ENCODE data around the gene ELFN2.

Gene ELFN2

DNA sequence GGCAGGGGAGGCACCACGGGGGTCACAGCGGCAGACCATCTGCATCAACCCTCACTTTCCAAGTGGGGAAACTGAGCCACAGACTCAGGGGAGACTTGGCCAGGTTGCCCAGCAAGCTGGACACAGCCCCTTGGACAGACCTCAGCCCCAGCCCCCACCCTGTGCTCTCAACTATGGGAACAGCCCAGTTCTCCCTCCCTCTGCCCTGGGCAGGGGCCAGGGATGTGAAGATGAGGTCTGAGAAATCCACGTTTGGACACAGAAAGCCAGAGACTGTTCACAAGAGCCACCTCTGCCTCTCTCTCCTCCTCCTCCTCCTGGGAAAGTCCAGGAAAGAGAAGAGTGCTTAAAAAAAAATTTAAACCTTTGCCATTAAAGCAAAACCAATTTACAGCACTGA is 50.1 kb downstream of the ELFN2 start:
- no peak for TF ChIP-seq TAF1 (IDR thresholded peaks at IDR 0.05; ENCODE audit: borderline replicate concordance, insufficient read depth, low read length)
- TF ChIP-seq SIN3A (IDR thresholded peaks at IDR 0.05; ENCODE audit: borderline replicate concordance, insufficient read depth, low read length), result no peak
- TF ChIP-seq POLR2AphosphoS5 (IDR thresholded peaks at IDR 0.05; ENCODE audit: low read depth, low read length), result no peak
- TF ChIP-seq FOXP2 (optimal IDR thresholded peaks at IDR 0.05; ENCODE audit: borderline replicate concordance, extremely low read depth, extremely low read length, insufficient read depth), result no peak
- TF ChIP-seq, protein P1, sequence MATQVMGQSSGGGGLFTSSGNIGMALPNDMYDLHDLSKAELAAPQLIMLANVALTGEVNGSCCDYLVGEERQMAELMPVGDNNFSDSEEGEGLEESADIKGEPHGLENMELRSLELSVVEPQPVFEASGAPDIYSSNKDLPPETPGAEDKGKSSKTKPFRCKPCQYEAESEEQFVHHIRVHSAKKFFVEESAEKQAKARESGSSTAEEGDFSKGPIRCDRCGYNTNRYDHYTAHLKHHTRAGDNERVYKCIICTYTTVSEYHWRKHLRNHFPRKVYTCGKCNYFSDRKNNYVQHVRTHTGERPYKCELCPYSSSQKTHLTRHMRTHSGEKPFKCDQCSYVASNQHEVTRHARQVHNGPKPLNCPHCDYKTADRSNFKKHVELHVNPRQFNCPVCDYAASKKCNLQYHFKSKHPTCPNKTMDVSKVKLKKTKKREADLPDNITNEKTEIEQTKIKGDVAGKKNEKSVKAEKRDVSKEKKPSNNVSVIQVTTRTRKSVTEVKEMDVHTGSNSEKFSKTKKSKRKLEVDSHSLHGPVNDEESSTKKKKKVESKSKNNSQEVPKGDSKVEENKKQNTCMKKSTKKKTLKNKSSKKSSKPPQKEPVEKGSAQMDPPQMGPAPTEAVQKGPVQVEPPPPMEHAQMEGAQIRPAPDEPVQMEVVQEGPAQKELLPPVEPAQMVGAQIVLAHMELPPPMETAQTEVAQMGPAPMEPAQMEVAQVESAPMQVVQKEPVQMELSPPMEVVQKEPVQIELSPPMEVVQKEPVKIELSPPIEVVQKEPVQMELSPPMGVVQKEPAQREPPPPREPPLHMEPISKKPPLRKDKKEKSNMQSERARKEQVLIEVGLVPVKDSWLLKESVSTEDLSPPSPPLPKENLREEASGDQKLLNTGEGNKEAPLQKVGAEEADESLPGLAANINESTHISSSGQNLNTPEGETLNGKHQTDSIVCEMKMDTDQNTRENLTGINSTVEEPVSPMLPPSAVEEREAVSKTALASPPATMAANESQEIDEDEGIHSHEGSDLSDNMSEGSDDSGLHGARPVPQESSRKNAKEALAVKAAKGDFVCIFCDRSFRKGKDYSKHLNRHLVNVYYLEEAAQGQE (IDR thresholded peaks at IDR 0.05; ENCODE audit: insufficient read depth in 1 of 2, low read depth in 2 of 2, low read length in 2 of 2), result no peak

DNA sequence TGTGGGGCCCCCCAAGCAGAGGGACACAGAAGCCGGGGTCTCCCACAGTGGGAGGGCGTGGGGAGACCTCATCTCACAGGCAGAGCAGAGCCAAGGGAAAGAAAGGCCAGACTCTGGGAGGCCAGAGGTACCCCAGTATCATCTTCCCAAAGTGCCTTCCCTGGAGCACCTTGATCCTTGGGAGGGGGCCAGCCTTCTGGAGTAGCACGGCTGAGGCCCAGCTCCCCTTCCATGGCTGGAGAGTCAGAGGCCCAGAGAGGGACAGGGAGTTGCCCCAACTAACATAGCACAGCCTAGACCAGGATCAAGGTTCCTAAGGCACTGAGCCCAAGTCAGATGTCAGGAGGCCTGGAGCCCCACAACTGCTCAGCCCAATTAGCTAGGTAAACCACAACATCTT is 50.6 kb downstream of the ELFN2 start:
- no peak for TF ChIP-seq TAF1 (IDR thresholded peaks at IDR 0.05; ENCODE audit: borderline replicate concordance, insufficient read depth, low read length)
- TF ChIP-seq SIN3A (IDR thresholded peaks at IDR 0.05; ENCODE audit: borderline replicate concordance, insufficient read depth, low read length), result no peak
- TF ChIP-seq, protein P1 (IDR thresholded peaks at IDR 0.05; ENCODE audit: insufficient read depth in 1 of 2, low read depth in 2 of 2, low read length in 2 of 2), result no peak
- no peak for TF ChIP-seq FOXP2 (optimal IDR thresholded peaks at IDR 0.05; ENCODE audit: borderline replicate concordance, extremely low read depth, extremely low read length, insufficient read depth)
- TF ChIP-seq POLR2AphosphoS5 (IDR thresholded peaks at IDR 0.05; ENCODE audit: low read depth, low read length), result no peak

DNA sequence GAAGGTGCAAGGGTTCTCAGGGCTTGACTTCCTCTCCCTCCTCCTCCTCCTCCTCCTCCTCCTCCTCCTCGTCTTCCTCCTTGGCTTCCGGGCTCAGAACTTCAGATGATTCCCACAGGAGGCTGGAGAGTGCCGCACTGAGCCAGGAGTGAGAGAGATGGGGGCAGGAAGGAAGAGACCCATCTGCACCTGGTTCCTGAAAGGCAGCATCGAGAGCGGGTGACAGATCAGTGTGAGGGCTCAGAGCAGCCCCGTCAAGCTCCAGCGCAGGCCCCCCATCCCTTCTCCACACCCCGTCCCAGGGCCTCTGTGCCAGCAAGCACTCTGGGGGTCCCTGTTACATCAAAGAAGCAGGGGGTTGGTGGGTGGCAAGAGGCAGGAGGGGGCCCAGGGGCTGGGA is 51.5 kb downstream of the ELFN2 start:
- TF ChIP-seq, protein P1 (IDR thresholded peaks at IDR 0.05; ENCODE audit: insufficient read depth in 1 of 2, low read depth in 2 of 2, low read length in 2 of 2), result no peak
- TF ChIP-seq TAF1 (IDR thresholded peaks at IDR 0.05; ENCODE audit: borderline replicate concordance, insufficient read depth, low read length) (no peak), SIN3A (IDR thresholded peaks at IDR 0.05; ENCODE audit: borderline replicate concordance, insufficient read depth, low read length) (no peak), POLR2AphosphoS5 (IDR thresholded peaks at IDR 0.05; ENCODE audit: low read depth, low read length) (no peak), FOXP2 (optimal IDR thresholded peaks at IDR 0.05; ENCODE audit: borderline replicate concordance, extremely low read depth, extremely low read length, insufficient read depth) (no peak)

DNA sequence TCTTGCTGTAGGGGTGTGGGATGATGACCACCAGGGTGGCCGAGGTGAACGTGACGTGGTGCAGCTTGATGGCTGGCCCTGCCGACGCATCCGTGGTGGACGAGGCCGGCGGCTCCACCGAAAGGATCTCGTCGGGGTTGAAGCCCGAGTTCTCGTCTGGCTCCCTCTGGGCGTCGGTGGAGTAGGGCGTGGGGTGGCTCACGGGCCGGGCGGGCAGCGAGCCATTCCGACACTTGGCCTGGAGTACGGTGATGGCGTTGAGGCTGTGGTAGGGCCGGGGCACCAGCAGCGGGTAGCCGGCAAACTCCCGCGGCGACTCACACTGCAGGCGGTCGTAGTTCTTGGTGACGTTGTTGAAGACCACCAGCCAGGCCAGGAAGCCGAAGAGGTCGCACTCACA is 52.7 kb downstream of the ELFN2 start:
- TF ChIP-seq TAF1 (IDR thresholded peaks at IDR 0.05; ENCODE audit: borderline replicate concordance, insufficient read depth, low read length) (no peak), POLR2AphosphoS5 (IDR thresholded peaks at IDR 0.05; ENCODE audit: low read depth, low read length) (no peak)

- no peak for TF ChIP-seq FOXP2 (optimal IDR thresholded peaks at IDR 0.05; ENCODE audit: borderline replicate concordance, extremely low read depth, extremely low read length, insufficient read depth)
- no peak for TF ChIP-seq SIN3A (IDR thresholded peaks at IDR 0.05; ENCODE audit: borderline replicate concordance, insufficient read depth, low read length)
- TF ChIP-seq POLR2AphosphoS5 (IDR thresholded peaks at IDR 0.05; ENCODE audit: low read depth, low read length), result no peak
- no peak for TF ChIP-seq TAF1 (IDR thresholded peaks at IDR 0.05; ENCODE audit: borderline replicate concordance, insufficient read depth, low read length)
- TF ChIP-seq, protein P1 (IDR thresholded peaks at IDR 0.05; ENCODE audit: insufficient read depth in 1 of 2, low read depth in 2 of 2, low read length in 2 of 2), result no peak
These were observed 53.8 kb downstream of the ELFN2 start for GRCh38 chr22:37373451-37373850.

Data from PFSK-1 (cell line).